ENCODE data around the gene WNT4. TPM values are rescaled to one million over a fixed set of nuclear protein-coding genes. Genes with fewer than 3 reads are reported as not detected.

Gene WNT4
- total and polyA plus RNA-seq, 2 donors from 2014 or later = 0.45 to 0.69 TPM

- intact Hi-C loops (cut with DNase I) = no loop called here
- no peak overlapping the region for H3K4me3 ChIP-seq (ENCODE audit: low read length in 3 of 3)
- no peak for TF ChIP-seq CTCF (IDR thresholded peaks at IDR 0.05; ENCODE audit: borderline replicate concordance, extremely low read depth, insufficient read depth)
- H3K4me1 ChIP-seq (ENCODE audit: control insufficient read depth in 2 of 3, insufficient read depth in 2 of 3, low read depth in 1 of 3, low read length in 3 of 3) = peaks cover 0 to 2% (median 0%) of the 10 kb centered on the region in 3 donors
- DNase-seq (no peak), FAIRE-seq (no peak)
- H3K27ac ChIP-seq (ENCODE audit: low read depth in 2 of 2, low read length in 2 of 2) = no peak overlapping the region
- no peaks in the 10 kb centered on the region for H3K27me3 ChIP-seq (ENCODE audit: control insufficient read depth, insufficient read depth, low read length)
- no peak overlapping the region for H3K9ac ChIP-seq (ENCODE audit: low read length in 3 of 3)
- H3K9me3 ChIP-seq (ENCODE audit: control insufficient read depth in 2 of 3, insufficient read depth in 1 of 3, low read length in 3 of 3) = no peaks in the 10 kb centered on the region
- no peaks in the 10 kb centered on the region for H3K36me3 ChIP-seq (ENCODE audit: control insufficient read depth in 2 of 3, insufficient read depth in 3 of 3, low read length in 3 of 3)
Observed at GRCh38 chr1:22123901-22124404, 18.9 kb downstream of the WNT4 start.

- Histone ChIP-seq H3K27me3 (ENCODE audit: control insufficient read depth, insufficient read depth, low read length) (no peaks in the 10 kb centered on the region), H3K27ac (ENCODE audit: low read depth in 2 of 2, low read length in 2 of 2) (no peak overlapping the region), H3K4me3 (ENCODE audit: low read length in 3 of 3) (no peak overlapping the region), H3K9me3 (ENCODE audit: control insufficient read depth in 2 of 3, insufficient read depth in 1 of 3, low read length in 3 of 3) (no peaks in the 10 kb centered on the region), H3K9ac (ENCODE audit: low read length in 3 of 3) (no peak overlapping the region), H3K4me1 (ENCODE audit: control insufficient read depth in 2 of 3, insufficient read depth in 2 of 3, low read depth in 1 of 3, low read length in 3 of 3) (peaks cover 0 to 2% (median 0%) of the 10 kb centered on the region in 3 donors), H3K36me3 (ENCODE audit: control insufficient read depth in 2 of 3, insufficient read depth in 3 of 3, low read length in 3 of 3) (no peaks in the 10 kb centered on the region)
- intact Hi-C loops (cut with DNase I) = no loop called here
- no peak for FAIRE-seq
- peak in 3 of 5 donors; percentile 43 to 64 (median 50) for DNase-seq
- TF ChIP-seq CTCF (IDR thresholded peaks at IDR 0.05; ENCODE audit: borderline replicate concordance, extremely low read depth, insufficient read depth) = no peak
Observed at GRCh38 chr1:22123071-22123390, 19.9 kb downstream of the WNT4 start.

- H3K27me3 ChIP-seq (ENCODE audit: control insufficient read depth, insufficient read depth, low read length) = no peaks in the 10 kb centered on the region
- H3K4me1 ChIP-seq (ENCODE audit: control insufficient read depth in 2 of 3, insufficient read depth in 2 of 3, low read depth in 1 of 3, low read length in 3 of 3) = peaks cover 0 to 2% (median 0%) of the 10 kb centered on the region in 3 donors
- no peaks in the 10 kb centered on the region for H3K36me3 ChIP-seq (ENCODE audit: control insufficient read depth in 2 of 3, insufficient read depth in 3 of 3, low read length in 3 of 3)
- DNase-seq (no peak), FAIRE-seq (no peak)
- TF ChIP-seq CTCF (IDR thresholded peaks at IDR 0.05; ENCODE audit: borderline replicate concordance, extremely low read depth, insufficient read depth) = no peak
- intact Hi-C loops (cut with DNase I) = no loop called here
- no peak overlapping the region for H3K9ac ChIP-seq (ENCODE audit: low read length in 3 of 3)
- no peak overlapping the region for H3K27ac ChIP-seq (ENCODE audit: low read depth in 2 of 2, low read length in 2 of 2)
- no peaks in the 10 kb centered on the region for H3K9me3 ChIP-seq (ENCODE audit: control insufficient read depth in 2 of 3, insufficient read depth in 1 of 3, low read length in 3 of 3)
- no peak overlapping the region for H3K4me3 ChIP-seq (ENCODE audit: low read length in 3 of 3)
Observed at GRCh38 chr1:22122273-22123070, 20.4 kb downstream of the WNT4 start.
